Effector memory CD4-positive, alpha-beta T cell (primary cell): ENCODE data around the gene OBSCN.
"Not testable (repeated sequence)": the region's sequence is repeated elsewhere in the genome, so short reads cannot be mapped to it uniquely, and the experiment has no call there.

Experiments
- DNase-seq, 3 donors: peaks; one replicate each; pipeline ENCODE4 v3.0.0-alpha.2; 2020
- H3K27ac ChIP-seq: 2 replicates; pipeline ENCODE4 v1.7.0; 2013; ENCODE audit warnings: mild to moderate bottlenecking, low read length, moderate library complexity; ENCODE audit not compliant: insufficient read depth, poor library complexity, severe bottlenecking
- H3K27me3 ChIP-seq: replicated peaks from 2 replicates; pipeline ENCODE4 v1.7.0; 2013; ENCODE audit warnings: mild to moderate bottlenecking, low read length; ENCODE audit not compliant: insufficient read depth, control insufficient read depth, poor library complexity, severe bottlenecking
- H3K36me3 ChIP-seq: 2 replicates; pipeline ENCODE4 v1.7.0; 2013; ENCODE audit warnings: mild to moderate bottlenecking, low read length, moderate library complexity; ENCODE audit not compliant: control insufficient read depth, insufficient read depth
- H3K4me1 ChIP-seq: 2 replicates; pipeline ENCODE4 v1.7.0; 2013; ENCODE audit warnings: low read length, mild to moderate bottlenecking; ENCODE audit not compliant: control insufficient read depth, insufficient read depth, poor library complexity, severe bottlenecking
- H3K4me3 ChIP-seq: 2 replicates; pipeline ENCODE4 v1.7.0; 2013; ENCODE audit warnings: low read length, low read depth, mild to moderate bottlenecking; ENCODE audit not compliant: insufficient read depth, poor library complexity, severe bottlenecking
- H3K9me3 ChIP-seq: 2 replicates; pipeline ENCODE4 v1.7.0; 2013; ENCODE audit warnings: mild to moderate bottlenecking, low read length, moderate library complexity; ENCODE audit not compliant: control insufficient read depth

The OBSCN gene

GRCh38 chr1:228222548-228222947, 14.7 kb downstream of the OBSCN start:
- peaks cover 46% of the 10 kb centered on the region for H3K36me3 ChIP-seq
- DNase-seq, result no peak
- H3K4me1 ChIP-seq, result no peaks in the 10 kb centered on the region
- no peaks in the 10 kb centered on the region for H3K27me3 ChIP-seq
- no peak overlapping the region for H3K4me3 ChIP-seq
- H3K9me3 ChIP-seq, result no peaks in the 10 kb centered on the region
- H3K27ac ChIP-seq, result no peak overlapping the region

- Histone ChIP-seq H3K9me3 (no peaks in the 10 kb centered on the region), H3K4me3 (no peak overlapping the region), H3K27ac (no peak overlapping the region), H3K27me3 (no peaks in the 10 kb centered on the region), H3K36me3 (peaks cover 31% of the 10 kb centered on the region), H3K4me1 (no peaks in the 10 kb centered on the region)
- no peak for DNase-seq
Measured at GRCh38 chr1:228224198-228225164, 16.6 kb downstream of the OBSCN start.

- H3K27me3 ChIP-seq, result no peaks in the 10 kb centered on the region
- H3K27ac ChIP-seq, result no peak overlapping the region
- no peaks in the 10 kb centered on the region for H3K9me3 ChIP-seq
Measured at GRCh38 chr1:228225165-228225710, 17.4 kb downstream of the OBSCN start.

GRCh38 chr1:228225740-228226139, 17.9 kb downstream of the OBSCN start:
- Histone ChIP-seq H3K4me1 (no peaks in the 10 kb centered on the region), H3K9me3 (no peaks in the 10 kb centered on the region), H3K36me3 (peaks cover 22% of the 10 kb centered on the region), H3K27me3 (no peaks in the 10 kb centered on the region), H3K27ac (no peak overlapping the region), H3K4me3 (no peak overlapping the region)
- no peak for DNase-seq

More at GRCh38 chr1:228225165-228225710, 17.4 kb downstream of the OBSCN start:
- Histone ChIP-seq H3K4me1 (no peaks in the 10 kb centered on the region), H3K36me3 (peaks cover 24% of the 10 kb centered on the region), H3K4me3 (no peak overlapping the region)
- no peak for DNase-seq

GRCh38 chr1:228226141-228226874, 18.5 kb downstream of the OBSCN start:
- peaks cover 26% of the 10 kb centered on the region for H3K36me3 ChIP-seq
- DNase-seq, result no peak
- H3K9me3 ChIP-seq, result no peaks in the 10 kb centered on the region

GRCh38 chr1:228226956-228227791, 19.3 kb downstream of the OBSCN start:
- Histone ChIP-seq H3K36me3 (peaks cover 34% of the 10 kb centered on the region), H3K4me1 (no peaks in the 10 kb centered on the region), H3K27me3 (no peaks in the 10 kb centered on the region), H3K4me3 (no peak overlapping the region), H3K9me3 (no peaks in the 10 kb centered on the region), H3K27ac (no peak overlapping the region)
- DNase-seq, result no peak

More at GRCh38 chr1:228226141-228226874, 18.5 kb downstream of the OBSCN start:
- no peak overlapping the region for H3K4me3 ChIP-seq
- H3K4me1 ChIP-seq, result no peaks in the 10 kb centered on the region
- no peaks in the 10 kb centered on the region for H3K27me3 ChIP-seq
- H3K27ac ChIP-seq, result no peak overlapping the region

- H3K36me3 ChIP-seq, result peaks cover 35% of the 10 kb centered on the region
- not testable (repeated sequence) for H3K4me1 ChIP-seq, H3K27me3 ChIP-seq, DNase-seq, H3K27ac ChIP-seq, H3K9me3 ChIP-seq, H3K4me3 ChIP-seq
Measured at GRCh38 chr1:228228147-228228546, 20.3 kb downstream of the OBSCN start.

- no peaks in the 10 kb centered on the region for H3K4me1 ChIP-seq
- no peak for DNase-seq
- H3K36me3 ChIP-seq, result peaks cover 38% of the 10 kb centered on the region
- H3K9me3 ChIP-seq, result no peaks in the 10 kb centered on the region
- H3K27ac ChIP-seq, result no peak overlapping the region
- no peaks in the 10 kb centered on the region for H3K27me3 ChIP-seq
- no peak overlapping the region for H3K4me3 ChIP-seq
Measured at GRCh38 chr1:228228601-228229074, 20.8 kb downstream of the OBSCN start.

- Histone ChIP-seq H3K9me3 (no peaks in the 10 kb centered on the region), H3K27me3 (no peaks in the 10 kb centered on the region), H3K36me3 (peaks cover 17% of the 10 kb centered on the region), H3K4me1 (no peaks in the 10 kb centered on the region), H3K27ac (no peak overlapping the region), H3K4me3 (no peak overlapping the region)
- DNase-seq, result no peak
Measured at GRCh38 chr1:228231189-228231588, 23.3 kb downstream of the OBSCN start.
